ENCODE measurements around the gene PDE3A. TPM values are rescaled to one million over a fixed set of nuclear protein-coding genes. Genes with fewer than 3 reads are reported as not detected.
A peak's percentile ranks its signal among the peaks of the same experiment; 100 is the strongest.

The PDE3A gene
- total RNA-seq, 2 donors from 2014 or later, result 80.7 to 127 TPM

DNA sequence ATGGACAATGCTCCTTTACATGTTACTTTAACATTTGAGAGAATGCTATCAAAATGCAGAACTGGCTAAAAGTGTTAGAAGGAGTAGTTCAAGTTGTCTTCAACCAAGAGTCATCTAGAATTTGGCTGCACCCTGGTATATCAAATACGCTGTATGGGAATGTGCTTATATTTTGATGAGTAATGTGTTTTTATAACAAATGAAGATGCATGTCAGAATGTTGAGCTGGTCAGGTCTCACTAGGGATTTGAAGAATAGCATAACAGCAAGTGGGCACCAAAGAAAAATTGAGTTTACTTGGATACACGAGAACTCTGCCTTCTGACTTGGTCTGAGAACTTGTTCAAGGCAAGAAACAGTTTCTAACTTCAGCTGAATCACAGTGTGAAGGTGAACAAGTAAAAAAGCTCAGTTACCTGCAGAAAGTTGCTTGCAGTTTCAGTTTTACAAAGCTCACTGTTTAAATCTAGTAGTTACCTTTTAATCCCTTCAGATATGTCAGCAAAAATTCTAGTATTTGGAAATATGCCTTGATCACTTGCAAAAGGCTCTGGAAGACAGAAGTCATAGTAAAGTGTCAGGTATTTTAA lies 82.3 kb downstream of the PDE3A start:
- no peak overlapping the region for H3K4me3 ChIP-seq
- H3K27ac ChIP-seq, result peak overlapping the region; percentile 28 to 89
- no peaks in the 10 kb centered on the region for H3K27me3 ChIP-seq
- H3K4me1 ChIP-seq, result peaks cover 0 to 66% of the 10 kb centered on the region in 2 donors
- H3K9me3 ChIP-seq, result no peaks in the 10 kb centered on the region
- TF ChIP-seq, protein P1, sequence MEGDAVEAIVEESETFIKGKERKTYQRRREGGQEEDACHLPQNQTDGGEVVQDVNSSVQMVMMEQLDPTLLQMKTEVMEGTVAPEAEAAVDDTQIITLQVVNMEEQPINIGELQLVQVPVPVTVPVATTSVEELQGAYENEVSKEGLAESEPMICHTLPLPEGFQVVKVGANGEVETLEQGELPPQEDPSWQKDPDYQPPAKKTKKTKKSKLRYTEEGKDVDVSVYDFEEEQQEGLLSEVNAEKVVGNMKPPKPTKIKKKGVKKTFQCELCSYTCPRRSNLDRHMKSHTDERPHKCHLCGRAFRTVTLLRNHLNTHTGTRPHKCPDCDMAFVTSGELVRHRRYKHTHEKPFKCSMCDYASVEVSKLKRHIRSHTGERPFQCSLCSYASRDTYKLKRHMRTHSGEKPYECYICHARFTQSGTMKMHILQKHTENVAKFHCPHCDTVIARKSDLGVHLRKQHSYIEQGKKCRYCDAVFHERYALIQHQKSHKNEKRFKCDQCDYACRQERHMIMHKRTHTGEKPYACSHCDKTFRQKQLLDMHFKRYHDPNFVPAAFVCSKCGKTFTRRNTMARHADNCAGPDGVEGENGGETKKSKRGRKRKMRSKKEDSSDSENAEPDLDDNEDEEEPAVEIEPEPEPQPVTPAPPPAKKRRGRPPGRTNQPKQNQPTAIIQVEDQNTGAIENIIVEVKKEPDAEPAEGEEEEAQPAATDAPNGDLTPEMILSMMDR (IDR thresholded peaks at IDR 0.05), result no peak
- no peaks in the 10 kb centered on the region for H3K36me3 ChIP-seq
- DNase-seq (ENCODE audit: low spot score), result no peak

DNA sequence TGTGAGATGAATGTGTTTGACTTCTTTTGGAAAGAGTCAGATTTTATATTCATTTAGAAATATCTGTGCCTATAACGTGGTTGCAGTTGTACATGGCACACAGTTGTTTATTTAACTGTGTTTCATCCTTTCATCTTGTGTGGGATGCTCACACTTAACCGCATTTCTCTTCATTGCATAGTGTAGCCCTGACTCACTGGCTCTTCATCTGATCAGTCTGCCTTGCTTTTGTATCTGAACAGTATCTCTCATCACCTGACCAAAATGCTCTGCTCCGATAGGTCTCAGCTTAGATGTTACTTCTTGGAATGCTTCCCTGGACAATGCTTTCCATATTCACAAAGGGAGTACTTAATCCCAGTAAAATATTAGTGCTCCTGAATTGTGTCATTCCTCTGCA lies 83.4 kb downstream of the PDE3A start:
- DNase-seq (ENCODE audit: low spot score), result no peak
- no peaks in the 10 kb centered on the region for H3K9me3 ChIP-seq
- no peaks in the 10 kb centered on the region for H3K27me3 ChIP-seq
- H3K4me1 ChIP-seq, result peaks cover 0 to 60% of the 10 kb centered on the region in 2 donors
- no peak overlapping the region for H3K4me3 ChIP-seq
- peak overlapping the region in 1 of 2 donors; percentile 89 for H3K27ac ChIP-seq
- no peaks in the 10 kb centered on the region for H3K36me3 ChIP-seq
- TF ChIP-seq, protein P1 (IDR thresholded peaks at IDR 0.05), result no peak

- H3K4me1 ChIP-seq, result peaks cover 0 to 52% of the 10 kb centered on the region in 2 donors
- H3K36me3 ChIP-seq, result no peaks in the 10 kb centered on the region
- no peak for DNase-seq (ENCODE audit: low spot score)
- TF ChIP-seq, protein P1 (IDR thresholded peaks at IDR 0.05), result no peak
- H3K27me3 ChIP-seq, result no peaks in the 10 kb centered on the region
- H3K27ac ChIP-seq, result peak overlapping the region; percentile 15 to 56
- H3K9me3 ChIP-seq, result no peaks in the 10 kb centered on the region
- H3K4me3 ChIP-seq, result no peak overlapping the region
These were observed 84.2 kb downstream of the PDE3A start for GRCh38 chr12:20452496-20453010.

DNA sequence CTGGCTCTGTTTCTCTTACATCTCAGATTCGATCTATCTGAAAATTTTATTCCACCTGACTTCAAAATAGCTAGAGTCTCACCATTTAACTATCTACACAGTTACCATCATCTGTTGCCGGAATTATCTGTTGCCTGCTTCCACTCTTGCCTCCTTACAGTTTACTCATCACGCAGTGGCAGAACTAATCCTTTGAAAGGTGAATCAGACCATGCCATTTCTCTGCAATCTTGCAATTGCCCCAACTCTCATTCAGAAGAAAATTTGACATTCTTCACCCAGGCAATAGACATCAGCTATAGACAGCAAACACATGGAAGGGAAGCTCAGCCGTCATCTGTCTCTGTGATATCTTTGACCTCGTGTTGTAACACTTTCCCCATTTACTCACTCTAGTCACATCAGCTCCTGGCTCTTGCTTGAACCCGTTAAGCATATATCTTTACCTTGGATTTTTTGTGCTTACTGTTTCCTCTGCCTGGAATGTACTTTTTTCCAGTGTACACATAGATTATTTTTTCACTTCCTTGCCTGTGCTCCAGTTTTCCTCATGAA lies 85.5 kb downstream of the PDE3A start:
- Histone ChIP-seq H3K9me3 (no peaks in the 10 kb centered on the region), H3K4me1 (peaks cover 0 to 51% of the 10 kb centered on the region in 2 donors), H3K4me3 (no peak overlapping the region), H3K27ac (peak overlapping the region; percentile 17 to 56), H3K27me3 (no peaks in the 10 kb centered on the region), H3K36me3 (no peaks in the 10 kb centered on the region)
- DNase-seq (ENCODE audit: low spot score), result no peak
- TF ChIP-seq, protein P1 (IDR thresholded peaks at IDR 0.05), result no peak

DNA sequence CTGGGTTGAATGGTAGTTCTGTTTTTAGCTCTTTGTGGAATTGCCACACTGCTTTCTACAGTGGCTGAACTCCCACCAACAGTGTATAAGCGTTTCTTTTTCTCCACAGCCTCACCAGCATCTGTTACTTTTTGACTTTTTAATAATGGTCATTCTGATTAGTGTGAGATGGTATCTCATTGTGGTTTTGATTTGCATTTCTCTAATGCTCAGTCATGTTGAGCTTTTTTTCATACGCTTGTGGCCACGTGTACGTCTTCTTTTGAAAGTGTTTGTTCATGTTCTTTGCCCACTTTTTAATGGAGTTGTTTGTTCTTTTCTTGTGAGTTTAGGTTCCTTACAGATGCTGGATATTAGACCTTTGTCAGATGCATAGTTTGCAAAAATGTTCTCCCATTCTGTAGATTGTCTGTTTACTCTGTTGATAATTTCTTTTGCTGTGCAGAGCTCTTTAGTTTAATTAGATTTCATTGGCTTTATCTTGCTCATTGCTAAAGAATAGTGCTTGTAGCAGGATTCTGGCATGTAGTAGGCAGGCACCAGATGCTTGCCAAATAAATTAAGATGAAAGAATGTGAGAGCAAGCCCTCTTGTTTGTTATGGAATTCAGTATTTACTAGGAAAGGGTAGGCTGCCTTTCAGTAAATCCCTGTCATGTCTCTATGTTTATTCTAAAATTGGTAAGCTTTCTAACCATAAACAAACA lies 86.8 kb downstream of the PDE3A start:
- no peaks in the 10 kb centered on the region for H3K27me3 ChIP-seq
- H3K27ac ChIP-seq, result peak overlapping the region; percentile 8 to 56
- no peaks in the 10 kb centered on the region for H3K36me3 ChIP-seq
- no peak for DNase-seq (ENCODE audit: low spot score)
- H3K9me3 ChIP-seq, result no peaks in the 10 kb centered on the region
- H3K4me3 ChIP-seq, result no peak overlapping the region
- H3K4me1 ChIP-seq, result peaks cover 0 to 38% of the 10 kb centered on the region in 2 donors
- TF ChIP-seq, protein P1 (IDR thresholded peaks at IDR 0.05), result no peak
